Prostate gland (tissue), 2 donors: ENCODE measurements around the gene CCDC167.

ENCODE experiments used
- CTCF ChIP-seq, 4 experiments: fragments of 200-600 bp in 2 of 4; fragments of 450-650 bp in 2 of 4; sonication (generic) in 2 of 4; IDR thresholded peaks; 1 replicate in 3 of 4; 2 replicates in 1 of 4; pipeline ENCODE4 v1.5.1; 2016 to 2019; ENCODE audit warnings: antibody characterized with exemption in 4 of 4, mild to moderate bottlenecking in 2 of 4, moderate library complexity in 2 of 4
- POLR2A ChIP-seq: fragments of 450-650 bp; IDR thresholded peaks from one replicate; pipeline ENCODE4 v1.6.1; 2016; ENCODE audit warnings: antibody characterized with exemption, mild to moderate bottlenecking
- POLR2AphosphoS5 ChIP-seq: sonication (generic); formaldehyde crosslinking; IDR thresholded peaks from one replicate; pipeline ENCODE4 v1.6.1; 2017; ENCODE audit warnings: antibody characterized with exemption

- no peak for TF ChIP-seq POLR2AphosphoS5
- no peak for TF ChIP-seq CTCF (IDR thresholded peaks at IDR 0.05)
- TF ChIP-seq POLR2A: no peak
Measured at GRCh38 chr6:37512400-37513011, 12.8 kb upstream of the CCDC167 start.
